Stimulated activated CD8-positive, alpha-beta memory T cell treated with anti-CD3 and anti-CD28 coated beads, Interleukin-12 subunit alpha, Interleukin-12 subunit beta, amount 100 ng/mL, for 4 hours (primary cell): ENCODE results near the gene ACP5.
"Not testable (repeated sequence)": the region's sequence is repeated elsewhere in the genome, so short reads cannot be mapped to it uniquely, and the experiment has no call there.

ENCODE experiments used
- DNase-seq: peaks from one replicate; pipeline ENCODE4 v3.0.0-alpha.2; 2020; ENCODE audit warnings: low read depth

The ACP5 gene

GRCh38 chr19:11578258-11579142, 1.1 kb upstream of the ACP5 start:
- no peak for DNase-seq

- no peak for DNase-seq
Measured at GRCh38 chr19:11576227-11576626, 1.2 kb downstream of the ACP5 start.

- DNase-seq = no peak
Measured at GRCh38 chr19:11574689-11575088, 2.8 kb downstream of the ACP5 start.

- not testable (repeated sequence) for DNase-seq
Measured at GRCh38 chr19:11573763-11574162, 3.7 kb downstream of the ACP5 start.

GRCh38 chr19:11573354-11573753, 4.1 kb downstream of the ACP5 start:
- DNase-seq = not testable (repeated sequence)

- no peak for DNase-seq
Measured at GRCh38 chr19:11570039-11570462, 7.4 kb downstream of the ACP5 start.

GRCh38 chr19:11566164-11566563, 11.3 kb downstream of the ACP5 start:
- DNase-seq = no peak

- DNase-seq = not testable (repeated sequence)
Measured at GRCh38 chr19:11565649-11565980, 11.8 kb downstream of the ACP5 start.

- not testable (repeated sequence) for DNase-seq
Measured at GRCh38 chr19:11564082-11564807, 13.2 kb downstream of the ACP5 start.

- DNase-seq = no peak
Measured at GRCh38 chr19:11563532-11563931, 13.9 kb downstream of the ACP5 start.

GRCh38 chr19:11560404-11561051, 16.9 kb downstream of the ACP5 start:
- DNase-seq = no peak

GRCh38 chr19:11558881-11559828, 18.3 kb downstream of the ACP5 start, which contains the start of gene ELOF1:
Gene ELOF1, minus strand, starts transcription at chr19:11559230. Its CDS starts 4,883 bp downstream, at chr19:11554347.
- peak; percentile 92 for DNase-seq

- DNase-seq = no peak
Measured at GRCh38 chr19:11556634-11557420, 20.6 kb downstream of the ACP5 start.

- DNase-seq = no peak
Measured at GRCh38 chr19:11555246-11555645, 22.2 kb downstream of the ACP5 start.

GRCh38 chr19:11554160-11554559, 23.3 kb downstream of the ACP5 start:
- DNase-seq = no peak

GRCh38 chr19:11552666-11553372, 24.6 kb downstream of the ACP5 start:
- no peak for DNase-seq

- no peak for DNase-seq
Measured at GRCh38 chr19:11551603-11552235, 25.7 kb downstream of the ACP5 start.

- no peak for DNase-seq
Measured at GRCh38 chr19:11550265-11550664, 27.2 kb downstream of the ACP5 start.

GRCh38 chr19:11549386-11549953, 28.0 kb downstream of the ACP5 start:
- DNase-seq = no peak
